ENCODE measurements around the gene FHIT. TPM values are rescaled to one million over a fixed set of nuclear protein-coding genes. Genes with fewer than 3 reads are reported as not detected.

FHIT gene
- total and polyA plus RNA-seq, 2 of the 4 experiments (the other 2 are of a cell fraction) = 0.07 TPM; not detected in 1

GRCh38 chr3:61043156-61043555 lies 208.1 kb downstream of the FHIT start:
- H2AK5ac ChIP-seq (ENCODE audit: low read depth, low read length) = no peak overlapping the region
- no peaks in the 10 kb centered on the region for H3K79me1 ChIP-seq (ENCODE audit: low read depth in 1 of 2, low read length in 2 of 2)
- POLR2A ChIA-PET (ENCODE audit: unreplicated experiment) = no interaction called here
- peaks cover 6% of the 10 kb centered on the region for H3K9me3 ChIP-seq (ENCODE audit: control insufficient read depth, insufficient read depth, low read length)
- no peak overlapping the region for H3K56ac ChIP-seq (ENCODE audit: extremely low read depth, insufficient read depth, low read length)
- no peak for TF ChIP-seq CEBPB (IDR thresholded peaks at IDR 0.05; ENCODE audit: low read depth, low read length)
- no peak for TF ChIP-seq MAFK (IDR thresholded peaks at IDR 0.05; ENCODE audit: low read depth, low read length)
- no peak for TF ChIP-seq CHD1 (IDR thresholded peaks at IDR 0.05; ENCODE audit: low read depth, low read length)
- TF ChIP-seq NFE2L2 (IDR thresholded peaks at IDR 0.05; ENCODE audit: low read depth, low read length) = no peak
- no peak for TF ChIP-seq RFX5 (IDR thresholded peaks at IDR 0.05; ENCODE audit: low read depth, low read length)
- no peak for TF ChIP-seq USF2 (IDR thresholded peaks at IDR 0.05; ENCODE audit: low read depth, low read length)
- TF ChIP-seq MAZ (IDR thresholded peaks at IDR 0.05; ENCODE audit: borderline replicate concordance, low read depth, low read length) = no peak
- TF ChIP-seq CTCF (conservative IDR thresholded peaks at IDR 0.05; ENCODE audit: low read depth, low read length) = no peak
- no peak for TF ChIP-seq RAD21 (IDR thresholded peaks at IDR 0.05; ENCODE audit: low read length)
- no peak for TF ChIP-seq POLR2A (IDR thresholded peaks at IDR 0.05; ENCODE audit: low read depth, low read length)
- TF ChIP-seq RCOR1 (IDR thresholded peaks at IDR 0.05; ENCODE audit: insufficient replicate concordance, low read length) = no peak
- no peak for TF ChIP-seq SMC3 (IDR thresholded peaks at IDR 0.05; ENCODE audit: low read depth, low read length)
- no peak for TF ChIP-seq BHLHE40 (IDR thresholded peaks at IDR 0.05; ENCODE audit: low read depth, low read length)
- TF ChIP-seq, protein P1, sequence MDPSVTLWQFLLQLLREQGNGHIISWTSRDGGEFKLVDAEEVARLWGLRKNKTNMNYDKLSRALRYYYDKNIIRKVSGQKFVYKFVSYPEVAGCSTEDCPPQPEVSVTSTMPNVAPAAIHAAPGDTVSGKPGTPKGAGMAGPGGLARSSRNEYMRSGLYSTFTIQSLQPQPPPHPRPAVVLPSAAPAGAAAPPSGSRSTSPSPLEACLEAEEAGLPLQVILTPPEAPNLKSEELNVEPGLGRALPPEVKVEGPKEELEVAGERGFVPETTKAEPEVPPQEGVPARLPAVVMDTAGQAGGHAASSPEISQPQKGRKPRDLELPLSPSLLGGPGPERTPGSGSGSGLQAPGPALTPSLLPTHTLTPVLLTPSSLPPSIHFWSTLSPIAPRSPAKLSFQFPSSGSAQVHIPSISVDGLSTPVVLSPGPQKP (IDR thresholded peaks at IDR 0.05; ENCODE audit: borderline replicate concordance, low read depth, low read length) = no peak
- TF ChIP-seq FOS (IDR thresholded peaks at IDR 0.05; ENCODE audit: low read depth, low read length) = no peak
- no peak for TF ChIP-seq MXI1 (IDR thresholded peaks at IDR 0.05; ENCODE audit: borderline replicate concordance, low read depth, low read length)
- no peak overlapping the region for H4K5ac ChIP-seq (ENCODE audit: low read depth, low read length)
- no peaks in the 10 kb centered on the region for H3K27me3 ChIP-seq (ENCODE audit: control insufficient read depth, insufficient read depth, low read length)
- no peak overlapping the region for H2BK15ac ChIP-seq (ENCODE audit: low read depth, low read length)
- 71% methylated on average over 8 of the region's 10 CpGs; no CpG with 5 or more reads in 1 of the 2 experiments for WGBS, 2 experiments (ENCODE audit: extremely low coverage in 2 of 2, insufficient read length in 1 of 2)
- H2AK9ac ChIP-seq (replicated peaks; ENCODE audit: low read depth, low read length, poor library complexity) = no peak overlapping the region
- no peak overlapping the region for H2BK5ac ChIP-seq (ENCODE audit: low read depth, low read length, poor library complexity, severe bottlenecking)
- BruUV-seq (replicated peaks) = no TSS peak
- dilution Hi-C loops (cut with HindIII; ENCODE audit: low sequenced_read_pairs, unreplicated experiment) = no loop called here
- no peak overlapping the region for H2AFZ ChIP-seq (replicated peaks; ENCODE audit: low read length, poor library complexity)
- H3K27ac ChIP-seq (ENCODE audit: insufficient read depth, low read length) = no peak overlapping the region
- no peak for ATAC-seq (ENCODE audit: low read depth)
- H3K4me1 ChIP-seq (ENCODE audit: control insufficient read depth, insufficient read depth, low read length) = no peaks in the 10 kb centered on the region
- no peak overlapping the region for H2BK120ac ChIP-seq (ENCODE audit: low read depth, low read length)
- no peak overlapping the region for H2BK20ac ChIP-seq (ENCODE audit: low read depth, low read length)
- H4K8ac ChIP-seq (ENCODE audit: low read depth in 2 of 2, low read length in 2 of 2) = no peak overlapping the region
- intact Hi-C loops (cut with micrococcal nuclease) = no loop called here
- CTCF ChIA-PET = no interaction called here
- H3K9me1 ChIP-seq (ENCODE audit: insufficient read depth, low read length) = no peaks in the 10 kb centered on the region
- H3K9ac ChIP-seq (ENCODE audit: low read depth, low read length) = no peak overlapping the region
- no peak overlapping the region for H4K91ac ChIP-seq (ENCODE audit: insufficient read depth, low read depth, low read length)
- H3K18ac ChIP-seq (ENCODE audit: low read depth, low read length) = no peak overlapping the region
- H4K20me1 ChIP-seq (ENCODE audit: insufficient read depth, low read length) = no peaks in the 10 kb centered on the region
- H3K4me2 ChIP-seq (ENCODE audit: low read depth, low read length) = no peak overlapping the region
- H3K4ac ChIP-seq (ENCODE audit: low read depth, low read length) = no peak overlapping the region
- H3K4me3 ChIP-seq (ENCODE audit: insufficient read depth, low read depth, low read length) = no peak overlapping the region
- no peak for DNase-seq
- in situ Hi-C loops (cut with MboI; ENCODE audit: low sequenced_read_pairs) = no loop called here
- no peak overlapping the region for H3K23ac ChIP-seq (ENCODE audit: low read depth, low read length)
- no peaks in the 10 kb centered on the region for H3K36me3 ChIP-seq (ENCODE audit: control insufficient read depth, insufficient read depth, low read length)
- no peak overlapping the region for H3K14ac ChIP-seq (replicated peaks; ENCODE audit: low read depth, low read length)
